Peyer's patch (tissue), 4 donors: ENCODE measurements around the gene PVR. TPM values are rescaled to one million over a fixed set of nuclear protein-coding genes. Genes with fewer than 3 reads are reported as not detected.
A peak's percentile ranks its signal among the peaks of the same experiment; 100 is the strongest.
"Not testable (repeated sequence)": the region's sequence is repeated elsewhere in the genome, so short reads cannot be mapped to it uniquely, and the experiment has no call there.

Experiments
- DNase-seq, 3 donors: peaks; one replicate each; pipeline ENCODE4 v3.0.0-alpha.2; 2017 to 2019
- H3K27ac ChIP-seq, 4 donors: fragments of 200-600 bp; sonication (generic); one replicate each; pipeline ENCODE4 v1.5.1; 2016 to 2019
- H3K27me3 ChIP-seq, 2 donors: fragments of 200-600 bp; sonication (generic); one replicate each; pipeline ENCODE4 v1.5.1; 2019
- H3K36me3 ChIP-seq, 3 donors: fragments of 200-600 bp; sonication (generic); one replicate each; pipeline ENCODE4 v1.5.1; 2016 to 2019
- H3K4me1 ChIP-seq, 4 donors: fragments of 200-600 bp; sonication (generic); one replicate each; pipeline ENCODE4 v1.5.1; 2016 to 2019
- H3K4me3 ChIP-seq, 4 donors: fragments of 200-600 bp; sonication (generic); 1 replicate in 3 of 4; 2 replicates in 1 of 4; pipeline ENCODE4 v1.5.1; 2016 to 2019; ENCODE audit warnings: mild to moderate bottlenecking in 1 of 4
- H3K9me3 ChIP-seq, 4 donors: fragments of 200-600 bp; sonication (generic); one replicate each; pipeline ENCODE4 v1.5.1; 2016 to 2019; ENCODE audit warnings: mild to moderate bottlenecking in 1 of 4
- POLR2A ChIP-seq, 2 donors: fragments of 450-650 bp; IDR thresholded peaks; one replicate each; pipeline ENCODE4 v1.5.1; 2017; ENCODE audit warnings: antibody characterized with exemption in 2 of 2, mild to moderate bottlenecking in 2 of 2, moderate library complexity in 2 of 2
- total RNA-seq, 4 donors: library from RNA; depleted of rRNA; stranded (reverse); fragments of >200 nt; gene quantifications; one replicate each; pipeline ENCODE4 v1.1.0, GENCODE V29; 2016
- TF ChIP-seq, protein P1 (sequence below), 6 experiments: fragments of 450-650 bp in 4 of 6; fragments of 200-600 bp in 2 of 6; sonication (generic) in 1 of 6; IDR thresholded peaks; one replicate each; pipeline ENCODE4 v1.5.1; 2017 to 2019; ENCODE audit warnings: antibody characterized with exemption in 6 of 6, mild to moderate bottlenecking in 3 of 6, moderate library complexity in 1 of 6

Gene PVR
- total RNA-seq, 4 donors from 2014 or later: 21.7 to 49.3 (median 40.0) TPM

DNA sequence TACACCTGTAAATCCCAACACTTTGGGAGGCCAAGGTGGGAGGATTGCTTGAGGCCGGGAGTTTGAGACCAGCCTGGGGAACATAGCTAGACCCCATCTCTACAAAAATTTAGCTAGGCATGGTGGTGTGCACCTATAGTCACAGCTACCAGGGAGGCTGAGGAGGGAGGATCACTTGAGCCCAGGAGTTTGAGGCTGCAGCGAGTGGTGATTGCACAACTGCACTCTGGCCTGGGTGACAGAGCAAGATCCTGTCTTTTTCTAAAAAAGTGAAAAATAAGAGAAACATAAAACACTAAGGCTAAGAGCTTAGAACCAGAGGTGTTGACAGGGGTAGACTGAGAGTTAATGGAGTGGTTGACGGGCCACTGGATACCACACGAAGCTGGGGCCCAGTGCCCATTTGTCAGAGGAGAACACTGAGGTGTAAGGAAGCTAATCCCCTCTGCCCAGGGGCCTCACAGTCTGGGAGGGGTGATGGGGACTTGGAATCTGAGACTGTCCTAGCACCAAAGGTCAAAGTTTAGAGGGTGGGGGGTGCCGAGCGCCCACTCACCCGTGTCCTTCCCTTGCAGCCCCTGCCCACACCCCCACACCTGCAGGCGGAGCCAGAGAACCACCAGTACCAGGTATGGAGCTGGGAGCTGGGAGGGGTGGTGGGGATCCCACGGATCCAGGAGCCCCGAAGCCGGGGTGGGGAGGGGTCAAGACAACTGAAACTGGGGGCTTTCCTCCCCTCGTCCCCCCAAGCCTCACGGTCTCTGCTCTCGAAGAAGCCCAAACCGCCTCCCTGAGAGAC, 38.5 kb downstream of the PVR start:
- H3K4me1 ChIP-seq: peaks cover 0 to 10% (median 0%) of the 10 kb centered on the region in 4 donors
- TF ChIP-seq, protein P1, sequence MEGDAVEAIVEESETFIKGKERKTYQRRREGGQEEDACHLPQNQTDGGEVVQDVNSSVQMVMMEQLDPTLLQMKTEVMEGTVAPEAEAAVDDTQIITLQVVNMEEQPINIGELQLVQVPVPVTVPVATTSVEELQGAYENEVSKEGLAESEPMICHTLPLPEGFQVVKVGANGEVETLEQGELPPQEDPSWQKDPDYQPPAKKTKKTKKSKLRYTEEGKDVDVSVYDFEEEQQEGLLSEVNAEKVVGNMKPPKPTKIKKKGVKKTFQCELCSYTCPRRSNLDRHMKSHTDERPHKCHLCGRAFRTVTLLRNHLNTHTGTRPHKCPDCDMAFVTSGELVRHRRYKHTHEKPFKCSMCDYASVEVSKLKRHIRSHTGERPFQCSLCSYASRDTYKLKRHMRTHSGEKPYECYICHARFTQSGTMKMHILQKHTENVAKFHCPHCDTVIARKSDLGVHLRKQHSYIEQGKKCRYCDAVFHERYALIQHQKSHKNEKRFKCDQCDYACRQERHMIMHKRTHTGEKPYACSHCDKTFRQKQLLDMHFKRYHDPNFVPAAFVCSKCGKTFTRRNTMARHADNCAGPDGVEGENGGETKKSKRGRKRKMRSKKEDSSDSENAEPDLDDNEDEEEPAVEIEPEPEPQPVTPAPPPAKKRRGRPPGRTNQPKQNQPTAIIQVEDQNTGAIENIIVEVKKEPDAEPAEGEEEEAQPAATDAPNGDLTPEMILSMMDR (IDR thresholded peaks at IDR 0.05): no peak
- no peak for TF ChIP-seq POLR2A (IDR thresholded peaks at IDR 0.05)
- no peak overlapping the region for H3K4me3 ChIP-seq
- no peaks in the 10 kb centered on the region for H3K36me3 ChIP-seq
- no peak overlapping the region for H3K27ac ChIP-seq
- no peak for DNase-seq
- no peaks in the 10 kb centered on the region for H3K27me3 ChIP-seq
- no peaks in the 10 kb centered on the region for H3K9me3 ChIP-seq

DNA sequence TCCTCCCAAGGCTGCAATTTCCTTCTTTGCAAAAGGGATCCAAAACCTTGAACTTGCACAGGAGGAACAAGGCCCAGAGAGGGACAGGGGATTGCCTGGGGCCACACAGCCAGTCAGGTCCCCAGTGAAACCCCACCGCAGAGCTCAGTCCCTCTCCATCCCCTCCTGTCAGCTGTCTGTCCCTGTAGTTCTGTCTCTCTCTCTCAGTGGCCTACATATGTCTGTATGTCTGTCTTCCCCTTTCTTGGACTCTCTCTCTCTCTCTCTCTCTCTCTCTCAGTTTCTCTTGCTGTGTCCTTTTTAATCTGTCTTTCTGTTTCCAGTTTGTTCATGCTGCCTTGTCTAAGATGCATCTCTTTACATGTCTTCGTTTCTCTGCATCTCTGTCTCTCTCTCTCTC, 39.1 kb downstream of the PVR start:
- H3K4me3 ChIP-seq: no peak overlapping the region
- H3K4me1 ChIP-seq: peaks cover 0 to 10% (median 0%) of the 10 kb centered on the region in 4 donors
- H3K27me3 ChIP-seq: no peaks in the 10 kb centered on the region
- H3K36me3 ChIP-seq: no peaks in the 10 kb centered on the region
- TF ChIP-seq POLR2A (IDR thresholded peaks at IDR 0.05): no peak
- TF ChIP-seq, protein P1 (IDR thresholded peaks at IDR 0.05): no peak
- DNase-seq: no peak
- H3K9me3 ChIP-seq: no peaks in the 10 kb centered on the region
- H3K27ac ChIP-seq: no peak overlapping the region

DNA sequence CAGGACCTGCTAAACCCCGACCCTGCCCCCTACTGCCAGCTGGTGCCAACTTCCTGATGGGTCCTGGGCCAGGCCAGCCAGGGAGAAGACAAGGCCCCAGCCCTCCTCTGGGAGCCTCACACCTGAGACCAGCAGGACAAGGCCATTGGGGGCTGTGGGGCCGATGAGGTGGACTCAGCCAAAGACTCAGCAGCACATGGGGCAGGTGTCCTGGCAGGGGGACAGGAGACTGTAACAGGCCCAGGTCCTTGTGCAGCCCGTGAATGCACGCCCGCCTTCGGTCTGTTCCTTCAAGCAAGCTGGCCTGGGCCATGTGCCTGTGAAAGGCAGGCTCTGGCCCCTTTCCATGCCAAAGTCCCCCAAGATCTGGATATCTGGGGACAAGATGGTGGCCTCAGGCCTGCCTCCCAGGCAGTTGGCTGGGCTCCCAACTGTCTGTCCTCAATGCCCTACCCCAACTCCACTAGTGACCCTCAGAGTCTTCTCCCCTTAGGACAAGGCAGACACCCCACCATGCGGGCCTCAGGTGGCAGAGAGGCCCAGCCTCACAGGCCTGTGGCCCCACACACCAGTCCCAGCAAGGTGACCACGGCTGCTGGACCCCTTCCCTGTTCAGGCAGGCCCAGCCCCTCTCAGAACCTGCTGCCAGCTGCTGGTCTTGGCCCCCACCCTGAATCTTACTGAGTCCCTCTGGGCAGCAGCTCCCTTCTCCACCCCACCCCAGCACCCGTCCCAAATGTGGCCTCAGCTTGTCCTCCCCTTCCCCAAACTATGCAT, 39.9 kb downstream of the PVR start:
- Histone ChIP-seq H3K27me3 (no peaks in the 10 kb centered on the region), H3K4me3 (no peak overlapping the region), H3K27ac (no peak overlapping the region), H3K4me1 (peaks cover 0 to 10% (median 0%) of the 10 kb centered on the region in 4 donors), H3K36me3 (no peaks in the 10 kb centered on the region), H3K9me3 (no peaks in the 10 kb centered on the region)
- TF ChIP-seq, protein P1 (IDR thresholded peaks at IDR 0.05): no peak
- no peak for TF ChIP-seq POLR2A (IDR thresholded peaks at IDR 0.05)
- DNase-seq: no peak

DNA sequence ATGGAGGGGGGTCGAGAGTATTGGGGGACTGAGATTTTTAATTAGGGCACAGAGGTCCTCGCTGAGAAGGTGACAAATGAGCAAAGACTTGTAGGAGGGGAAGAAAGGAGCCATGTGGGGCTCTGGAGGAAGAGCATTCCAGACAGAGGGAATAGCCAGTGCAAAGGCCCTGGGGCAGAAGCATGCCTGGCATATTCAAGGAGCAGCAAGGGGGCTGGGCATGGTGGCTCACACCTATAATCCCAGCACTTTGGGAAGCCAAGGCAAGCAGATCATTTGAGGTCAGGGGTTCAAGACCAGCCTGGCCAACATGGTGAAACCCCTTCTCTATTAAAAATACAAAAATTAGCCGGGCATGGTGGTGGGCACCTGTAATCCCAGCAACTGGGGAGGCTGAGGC, 40.7 kb downstream of the PVR start:
- not testable (repeated sequence) for DNase-seq, H3K9me3 ChIP-seq, H3K36me3 ChIP-seq, H3K4me3 ChIP-seq, H3K27me3 ChIP-seq
- Histone ChIP-seq H3K27ac (peak overlapping the region in 2 of 4 donors; percentile 39 to 64), H3K4me1 (peaks cover 0 to 15% (median 0%) of the 10 kb centered on the region in 4 donors)

DNA sequence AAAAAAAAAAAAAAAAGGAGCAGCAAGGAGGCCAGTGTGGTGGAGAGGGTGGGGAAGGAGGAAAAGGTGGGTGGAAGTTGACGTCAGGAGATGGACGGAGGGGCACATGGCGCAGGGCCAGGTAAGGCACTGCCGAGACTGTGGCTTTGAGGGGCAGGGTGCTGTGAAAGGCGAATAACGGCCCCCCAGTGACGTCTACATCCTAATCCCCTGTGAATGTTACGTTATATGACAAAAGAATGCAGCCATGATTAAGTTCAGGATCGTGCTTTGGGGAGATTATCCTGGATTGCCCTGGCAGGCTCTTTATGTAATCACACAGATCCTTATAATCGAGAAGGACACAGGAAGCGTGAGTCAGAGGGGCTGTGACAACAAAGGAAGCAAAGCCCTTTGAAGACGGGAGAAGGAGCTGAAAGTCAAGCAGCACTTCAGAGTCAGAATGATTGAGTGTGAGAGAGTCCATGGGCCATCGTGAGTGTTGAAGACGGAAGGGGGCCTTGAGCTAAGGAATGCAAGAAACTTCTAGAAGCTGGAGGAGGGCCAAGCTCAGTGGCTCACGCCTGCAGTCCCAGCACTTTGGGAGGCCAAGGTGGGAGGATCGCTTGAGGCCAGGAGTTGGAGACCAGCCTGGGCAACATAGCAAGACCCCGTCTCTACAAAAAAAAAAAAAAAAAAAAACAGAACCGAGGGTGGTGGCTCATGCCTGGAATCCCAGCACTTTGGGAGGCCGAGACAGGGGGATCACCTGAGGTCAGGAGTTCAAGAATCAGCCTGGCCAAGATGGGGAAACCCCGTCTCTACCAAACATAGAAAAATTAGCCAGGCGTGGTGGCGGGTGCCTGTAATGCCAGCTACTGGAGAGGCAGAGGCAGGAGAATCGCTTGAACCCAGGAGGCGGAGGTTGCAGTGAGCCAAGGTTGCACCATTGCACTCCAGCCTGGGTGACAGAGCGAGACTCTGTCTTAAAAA, 41.5 kb downstream of the PVR start:
- Histone ChIP-seq H3K9me3 (no peaks in the 10 kb centered on the region), H3K27ac (peak overlapping the region in 2 of 4 donors; percentile 39 to 64), H3K4me3 (no peak overlapping the region), H3K27me3 (no peaks in the 10 kb centered on the region), H3K36me3 (no peaks in the 10 kb centered on the region), H3K4me1 (peaks cover 0 to 23% (median 0%) of the 10 kb centered on the region in 4 donors)
- DNase-seq: peak in 1 of 3 donors; percentile 77
- TF ChIP-seq, protein P1 (IDR thresholded peaks at IDR 0.05): no peak
